ENCODE data around the gene LEKR1. TPM values are rescaled to one million over a fixed set of nuclear protein-coding genes. Genes with fewer than 3 reads are reported as not detected.

LEKR1 gene
- total and polyA plus RNA-seq, 7 donors, result 0.12 to 0.79 (median 0.32) TPM; not detected in 2

DNA sequence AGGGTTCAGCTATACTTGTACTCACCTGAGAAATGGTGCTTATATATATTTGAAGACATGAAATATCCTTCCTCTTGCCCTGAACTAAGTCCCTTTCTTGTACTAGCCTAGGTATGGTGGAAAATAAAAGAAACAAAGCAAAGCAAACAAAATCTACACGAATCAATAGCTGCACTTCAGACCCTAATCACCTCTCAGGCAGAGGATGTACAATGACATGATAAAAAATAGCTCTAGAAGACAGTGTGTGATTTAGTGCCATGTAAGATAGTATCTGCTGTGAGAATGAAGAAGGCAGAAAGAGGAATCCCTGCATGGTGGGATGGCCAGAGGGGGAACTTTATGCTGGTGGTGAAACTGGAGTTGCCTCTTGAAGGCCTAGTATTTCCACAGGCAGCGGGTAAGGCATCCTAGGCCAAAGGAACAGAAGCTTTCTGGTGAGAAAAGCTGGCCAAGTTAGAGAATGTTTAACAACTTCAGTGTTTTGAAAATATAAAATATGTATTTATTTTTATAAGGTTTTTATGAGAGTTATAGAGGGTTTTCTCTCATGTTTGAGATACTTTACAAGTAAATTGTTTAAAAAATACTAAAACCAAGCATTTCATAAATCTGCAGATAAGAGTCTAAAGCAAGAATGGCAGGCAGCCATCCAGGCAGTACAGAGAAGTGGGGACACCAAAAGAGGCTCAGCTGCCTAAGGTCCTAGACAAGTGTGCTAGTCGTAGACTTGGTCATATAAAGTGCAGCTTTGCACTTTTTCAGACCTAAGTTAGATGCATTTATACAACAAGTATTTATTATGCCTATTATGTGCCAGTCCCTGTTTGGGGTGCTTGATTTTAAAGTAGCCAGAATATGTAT, 14.9 kb downstream of the LEKR1 start:
- Histone ChIP-seq H3K4me3 (no peak overlapping the region), H3K4me1 (no peaks in the 10 kb centered on the region), H3K27ac (no peak overlapping the region), H3K36me3 (ENCODE audit: insufficient read depth in 1 of 2, low read depth in 1 of 2) (no peaks in the 10 kb centered on the region), H3K9me3 (no peaks in the 10 kb centered on the region), H3K27me3 (ENCODE audit: insufficient read depth in 3 of 3, low read length in 2 of 3) (no peaks in the 10 kb centered on the region)
- DNase-seq (no peak), ATAC-seq (no peak)
- TF ChIP-seq, protein P1, sequence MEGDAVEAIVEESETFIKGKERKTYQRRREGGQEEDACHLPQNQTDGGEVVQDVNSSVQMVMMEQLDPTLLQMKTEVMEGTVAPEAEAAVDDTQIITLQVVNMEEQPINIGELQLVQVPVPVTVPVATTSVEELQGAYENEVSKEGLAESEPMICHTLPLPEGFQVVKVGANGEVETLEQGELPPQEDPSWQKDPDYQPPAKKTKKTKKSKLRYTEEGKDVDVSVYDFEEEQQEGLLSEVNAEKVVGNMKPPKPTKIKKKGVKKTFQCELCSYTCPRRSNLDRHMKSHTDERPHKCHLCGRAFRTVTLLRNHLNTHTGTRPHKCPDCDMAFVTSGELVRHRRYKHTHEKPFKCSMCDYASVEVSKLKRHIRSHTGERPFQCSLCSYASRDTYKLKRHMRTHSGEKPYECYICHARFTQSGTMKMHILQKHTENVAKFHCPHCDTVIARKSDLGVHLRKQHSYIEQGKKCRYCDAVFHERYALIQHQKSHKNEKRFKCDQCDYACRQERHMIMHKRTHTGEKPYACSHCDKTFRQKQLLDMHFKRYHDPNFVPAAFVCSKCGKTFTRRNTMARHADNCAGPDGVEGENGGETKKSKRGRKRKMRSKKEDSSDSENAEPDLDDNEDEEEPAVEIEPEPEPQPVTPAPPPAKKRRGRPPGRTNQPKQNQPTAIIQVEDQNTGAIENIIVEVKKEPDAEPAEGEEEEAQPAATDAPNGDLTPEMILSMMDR (IDR thresholded peaks at IDR 0.05), result no peak
- 70 to 87% (median 81%) methylated on average over 3 of the region's 3 CpGs for WGBS, 3 donors
- intact Hi-C loops (cut with DNase I), result no loop called here

DNA sequence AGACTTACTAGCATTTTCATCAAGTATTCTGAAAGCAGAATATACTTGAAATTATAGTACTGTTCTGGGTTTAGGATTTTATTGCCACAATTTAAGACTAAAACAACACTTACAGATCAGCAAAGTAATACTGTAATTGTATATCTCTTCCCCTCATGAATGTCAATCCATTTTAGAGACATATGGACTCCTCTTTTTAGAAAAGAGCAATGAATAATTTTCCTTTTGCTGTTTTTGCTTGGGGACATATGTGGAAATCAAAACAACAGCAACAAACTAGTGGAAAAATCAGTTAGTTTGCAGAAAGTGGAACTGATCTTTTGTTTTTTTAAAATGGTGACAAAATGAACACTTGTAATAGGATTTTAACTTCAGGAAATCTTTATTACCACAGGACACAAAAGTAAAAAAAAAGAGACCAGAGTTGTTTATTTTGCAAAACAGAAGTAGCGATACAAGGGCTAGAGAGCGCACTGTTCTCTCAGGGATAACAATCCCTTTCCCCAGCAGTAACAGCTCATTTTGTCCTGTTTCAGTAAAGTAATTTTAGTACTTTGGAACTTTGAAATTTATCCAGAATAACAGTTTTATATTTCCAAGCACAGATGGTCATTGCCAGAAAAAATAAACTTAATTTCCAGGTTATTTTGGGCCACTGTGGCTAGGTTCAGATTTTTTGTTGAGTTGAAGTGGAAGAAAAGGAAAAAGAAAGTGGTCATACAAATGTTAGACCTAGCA, 17.1 kb downstream of the LEKR1 start:
- ATAC-seq, result no peak
- Histone ChIP-seq H3K9me3 (no peaks in the 10 kb centered on the region), H3K27me3 (ENCODE audit: insufficient read depth in 3 of 3, low read length in 2 of 3) (no peaks in the 10 kb centered on the region), H3K4me3 (no peak overlapping the region), H3K4me1 (no peaks in the 10 kb centered on the region), H3K36me3 (ENCODE audit: insufficient read depth in 1 of 2, low read depth in 1 of 2) (no peaks in the 10 kb centered on the region), H3K27ac (no peak overlapping the region)
- intact Hi-C loops (cut with DNase I), result no loop called here
- no peak for DNase-seq
- TF ChIP-seq, protein P1 (IDR thresholded peaks at IDR 0.05), result no peak
- WGBS, 3 donors, result 36 to 56% (median 49%) methylated on average over 2 of the region's 2 CpGs

DNA sequence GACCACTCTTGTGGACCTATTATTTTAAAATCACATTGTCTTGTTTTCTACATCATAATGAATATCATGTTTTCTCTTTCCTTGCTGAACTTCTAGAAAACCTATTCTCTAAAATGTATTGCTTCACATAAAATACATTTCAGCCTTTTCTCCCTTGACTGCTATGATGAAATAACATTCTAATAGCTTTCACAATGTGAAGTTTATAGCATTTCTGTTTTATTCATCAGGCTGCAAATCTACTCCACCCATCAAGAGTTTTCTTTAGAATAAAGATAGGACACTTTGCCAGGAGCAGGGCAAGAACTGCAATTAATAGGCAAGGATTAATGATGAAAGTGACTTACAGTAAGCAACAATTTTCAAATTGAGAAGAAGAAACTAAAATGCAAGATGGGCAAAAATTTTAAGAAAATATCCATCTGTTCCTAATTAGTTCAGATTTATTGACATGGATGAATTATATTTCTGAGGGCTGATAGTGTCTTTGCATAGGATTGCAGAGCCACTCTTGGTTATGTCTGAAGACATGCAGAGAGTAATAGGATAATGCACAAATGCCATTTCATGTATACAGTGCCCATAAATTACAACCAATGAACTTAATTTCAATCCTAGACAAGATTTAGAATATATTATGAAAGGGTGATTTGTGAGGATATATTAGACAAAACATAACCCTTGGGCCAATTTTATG, 21.7 kb downstream of the LEKR1 start:
- Histone ChIP-seq H3K9me3 (no peaks in the 10 kb centered on the region), H3K27me3 (ENCODE audit: insufficient read depth in 3 of 3, low read length in 2 of 3) (no peaks in the 10 kb centered on the region), H3K27ac (no peak overlapping the region), H3K4me1 (no peaks in the 10 kb centered on the region), H3K36me3 (ENCODE audit: insufficient read depth in 1 of 2, low read depth in 1 of 2) (no peaks in the 10 kb centered on the region), H3K4me3 (no peak overlapping the region)
- no peak for DNase-seq
- TF ChIP-seq, protein P1 (IDR thresholded peaks at IDR 0.05), result no peak
- intact Hi-C loops (cut with DNase I), result no loop called here
- ATAC-seq, result no peak

DNA sequence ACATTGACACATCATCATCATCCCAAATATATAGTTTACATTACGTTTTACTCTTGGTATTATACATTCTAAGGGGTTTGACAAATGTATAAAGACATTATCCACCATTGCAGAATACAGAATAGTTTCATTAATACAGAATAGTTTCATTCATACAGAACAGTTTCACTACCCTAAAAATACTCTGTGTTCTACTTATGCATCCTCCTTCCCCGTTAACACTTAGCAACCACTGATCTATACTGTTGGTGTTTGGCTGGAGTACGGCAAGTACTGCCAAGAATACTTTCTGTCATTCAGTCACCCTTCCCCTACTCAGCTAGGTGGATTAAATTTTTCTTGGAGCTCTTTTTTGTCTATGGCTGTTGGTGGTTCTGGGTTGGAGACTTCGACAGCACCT, 33.4 kb downstream of the LEKR1 start:
- no peak overlapping the region for H3K4me3 ChIP-seq
- H3K36me3 ChIP-seq (ENCODE audit: insufficient read depth in 1 of 2, low read depth in 1 of 2), result no peaks in the 10 kb centered on the region
- no peak overlapping the region for H3K27ac ChIP-seq
- ATAC-seq (no peak), DNase-seq (no peak)
- H3K27me3 ChIP-seq (ENCODE audit: insufficient read depth in 3 of 3, low read length in 2 of 3), result no peaks in the 10 kb centered on the region
- TF ChIP-seq, protein P1 (IDR thresholded peaks at IDR 0.05), result no peak
- no peaks in the 10 kb centered on the region for H3K4me1 ChIP-seq
- intact Hi-C loops (cut with DNase I), result no loop called here
- 77 to 88% (median 81%) methylated on average over 4 of the region's 4 CpGs for WGBS, 3 donors
- no peaks in the 10 kb centered on the region for H3K9me3 ChIP-seq

All from psoas muscle (tissue), 8 donors.